Immature natural killer cell (primary cell): Measurements from ENCODE around the gene LOC128125822.
"Not testable (repeated sequence)": the region's sequence is repeated elsewhere in the genome, so short reads cannot be mapped to it uniquely, and the experiment has no call there.

Experiments
- DNase-seq, 3 donors: peaks; one replicate each; pipeline ENCODE4 v3.0.0; 2022; ENCODE audit warnings: mixed read lengths in 1 of 3
- H3K27ac Mint-ChIP-seq, 6 donors: one replicate each; pipeline ENCODE4 v1.8.0; 2020; ENCODE audit warnings: mixed read lengths in 6 of 6, mild to moderate bottlenecking in 5 of 6, inconsistent platforms in 4 of 6, moderate library complexity in 3 of 6
- H3K27me3 Mint-ChIP-seq, 3 donors: one replicate each; pipeline ENCODE4 v1.8.0; 2020 to 2021; ENCODE audit warnings: low read depth in 3 of 3, mild to moderate bottlenecking in 3 of 3, mixed read lengths in 3 of 3, moderate library complexity in 3 of 3, inconsistent platforms in 1 of 3
- H3K36me3 Mint-ChIP-seq, 3 donors: one replicate each; pipeline ENCODE4 v1.8.0; 2020; ENCODE audit warnings: mixed read lengths in 3 of 3, inconsistent platforms in 2 of 3, mild to moderate bottlenecking in 2 of 3
- H3K4me1 Mint-ChIP-seq, 2 donors: one replicate each; pipeline ENCODE4 v1.8.0; 2020; ENCODE audit warnings: inconsistent platforms in 2 of 2, mild to moderate bottlenecking in 2 of 2, mixed read lengths in 2 of 2, moderate library complexity in 1 of 2
- H3K4me3 Mint-ChIP-seq, 5 donors: one replicate each; pipeline ENCODE4 v1.8.0; 2020; ENCODE audit warnings: mild to moderate bottlenecking in 5 of 5, mixed read lengths in 5 of 5, inconsistent platforms in 3 of 5, moderate library complexity in 3 of 5
- H3K9me3 Mint-ChIP-seq, 6 donors: one replicate each; pipeline ENCODE4 v1.8.0; 2020; ENCODE audit warnings: mild to moderate bottlenecking in 6 of 6, mixed read lengths in 6 of 6, inconsistent platforms in 4 of 6, moderate library complexity in 3 of 6

The LOC128125822 gene

GRCh38 chr6:63572044-63572746 lies at the start of gene LOC128125822, which contains the start of gene PTP4A1:
Gene LOC128125822, plus strand, starts transcription at chr6:63572480.
Gene PTP4A1, plus strand, starts transcription at chr6:63572480. Its CDS starts 4,401 bp downstream, at chr6:63576881.
- Mint-ChIP-seq H3K4me1 (peaks cover 30 to 37% of the 10 kb centered on the region in 2 donors), H3K27ac (peak within 1 kb of the TSS; percentile 92 to 98 (median 97)), H3K4me3 (peak within 1 kb of the TSS; percentile 77 to 95 (median 93)), H3K9me3 (no peaks in the 10 kb centered on the region), H3K36me3 (peaks cover 0 to 10% (median 6%) of the 10 kb centered on the region in 3 donors), H3K27me3 (peaks cover 12 to 21% (median 20%) of the 10 kb centered on the region in 3 donors)
- peak; percentile 96 to 97 (median 97) for DNase-seq

GRCh38 chr6:63522911-63523287 lies 49.4 kb upstream of the LOC128125822 start:
- not testable (repeated sequence) for H3K27ac Mint-ChIP-seq, DNase-seq, H3K36me3 Mint-ChIP-seq, H3K4me3 Mint-ChIP-seq, H3K9me3 Mint-ChIP-seq, H3K4me1 Mint-ChIP-seq, H3K27me3 Mint-ChIP-seq

GRCh38 chr6:63523630-63524029 lies 48.6 kb upstream of the LOC128125822 start:
- Mint-ChIP-seq H3K4me3 (no peak overlapping the region), H3K36me3 (no peaks in the 10 kb centered on the region), H3K4me1 (peaks cover 0 to 2% of the 10 kb centered on the region in 2 donors), H3K27ac (no peak overlapping the region), H3K27me3 (peaks cover 0 to 7% (median 2%) of the 10 kb centered on the region in 3 donors), H3K9me3 (no peaks in the 10 kb centered on the region)
- DNase-seq: no peak

- no peak overlapping the region for H3K4me3 Mint-ChIP-seq
- peaks cover 0 to 2% of the 10 kb centered on the region in 2 donors for H3K4me1 Mint-ChIP-seq
- peak overlapping the region in 1 of 6 donors; percentile 1 for H3K27ac Mint-ChIP-seq
- H3K27me3 Mint-ChIP-seq: peaks cover 0 to 7% (median 2%) of the 10 kb centered on the region in 3 donors
- DNase-seq: no peak
- no peaks in the 10 kb centered on the region for H3K9me3 Mint-ChIP-seq
- H3K36me3 Mint-ChIP-seq: no peaks in the 10 kb centered on the region
These were observed 46.9 kb upstream of the LOC128125822 start for GRCh38 chr6:63525186-63525878.

GRCh38 chr6:63526931-63527330 lies 45.3 kb upstream of the LOC128125822 start:
- H3K27ac Mint-ChIP-seq: no peak overlapping the region
- peaks cover 0 to 6% (median 2%) of the 10 kb centered on the region in 3 donors for H3K27me3 Mint-ChIP-seq
- H3K4me1 Mint-ChIP-seq: peaks cover 0 to 2% of the 10 kb centered on the region in 2 donors
- no peaks in the 10 kb centered on the region for H3K36me3 Mint-ChIP-seq
- no peak overlapping the region for H3K4me3 Mint-ChIP-seq
- DNase-seq: no peak
- H3K9me3 Mint-ChIP-seq: no peaks in the 10 kb centered on the region

- no peaks in the 10 kb centered on the region for H3K36me3 Mint-ChIP-seq
- peaks cover 1 to 5% (median 3%) of the 10 kb centered on the region in 3 donors for H3K27me3 Mint-ChIP-seq
- H3K4me1 Mint-ChIP-seq: peaks cover 0 to 2% of the 10 kb centered on the region in 2 donors
- H3K27ac Mint-ChIP-seq: no peak overlapping the region
- DNase-seq: no peak
- no peaks in the 10 kb centered on the region for H3K9me3 Mint-ChIP-seq
- H3K4me3 Mint-ChIP-seq: no peak overlapping the region
These were observed 44.4 kb upstream of the LOC128125822 start for GRCh38 chr6:63527658-63528514.

- Mint-ChIP-seq H3K27me3 (peaks cover 2 to 6% (median 5%) of the 10 kb centered on the region in 3 donors), H3K27ac (no peak overlapping the region), H3K36me3 (no peaks in the 10 kb centered on the region), H3K9me3 (no peaks in the 10 kb centered on the region), H3K4me1 (peaks cover 0 to 2% of the 10 kb centered on the region in 2 donors), H3K4me3 (no peak overlapping the region)
- DNase-seq: no peak
These were observed 42.8 kb upstream of the LOC128125822 start for GRCh38 chr6:63529498-63529897.

GRCh38 chr6:63530182-63530581 lies 42.1 kb upstream of the LOC128125822 start:
- H3K9me3 Mint-ChIP-seq: no peaks in the 10 kb centered on the region
- peaks cover 2 to 6% (median 4%) of the 10 kb centered on the region in 3 donors for H3K27me3 Mint-ChIP-seq
- H3K4me3 Mint-ChIP-seq: no peak overlapping the region
- no peak for DNase-seq
- peaks cover 0 to under 1% of the 10 kb centered on the region in 2 donors for H3K4me1 Mint-ChIP-seq
- H3K36me3 Mint-ChIP-seq: no peaks in the 10 kb centered on the region
- H3K27ac Mint-ChIP-seq: no peak overlapping the region

GRCh38 chr6:63530991-63531390 lies 41.3 kb upstream of the LOC128125822 start:
- Mint-ChIP-seq H3K27me3 (peaks cover 0 to 8% (median 2%) of the 10 kb centered on the region in 3 donors), H3K4me3 (no peak overlapping the region), H3K4me1 (no peaks in the 10 kb centered on the region), H3K9me3 (no peaks in the 10 kb centered on the region), H3K27ac (no peak overlapping the region), H3K36me3 (no peaks in the 10 kb centered on the region)
- DNase-seq: no peak

GRCh38 chr6:63533026-63533425 lies 39.3 kb upstream of the LOC128125822 start:
- Mint-ChIP-seq H3K27me3 (peaks cover 0 to 8% (median 6%) of the 10 kb centered on the region in 3 donors), H3K36me3 (no peaks in the 10 kb centered on the region), H3K9me3 (no peaks in the 10 kb centered on the region), H3K4me3 (no peak overlapping the region), H3K27ac (no peak overlapping the region), H3K4me1 (peaks cover 3 to 4% of the 10 kb centered on the region in 2 donors)
- DNase-seq: no peak

GRCh38 chr6:63533952-63534351 lies 38.3 kb upstream of the LOC128125822 start:
- H3K4me1 Mint-ChIP-seq: peaks cover 3 to 4% of the 10 kb centered on the region in 2 donors
- DNase-seq: no peak
- no peaks in the 10 kb centered on the region for H3K36me3 Mint-ChIP-seq
- H3K27ac Mint-ChIP-seq: no peak overlapping the region
- H3K27me3 Mint-ChIP-seq: peaks cover 0 to 8% (median 6%) of the 10 kb centered on the region in 3 donors
- no peaks in the 10 kb centered on the region for H3K9me3 Mint-ChIP-seq
- no peak overlapping the region for H3K4me3 Mint-ChIP-seq

GRCh38 chr6:63537201-63537958 lies 34.9 kb upstream of the LOC128125822 start:
- peaks cover 3 to 4% of the 10 kb centered on the region in 2 donors for H3K4me1 Mint-ChIP-seq
- no peaks in the 10 kb centered on the region for H3K9me3 Mint-ChIP-seq
- no peak overlapping the region for H3K4me3 Mint-ChIP-seq
- H3K27ac Mint-ChIP-seq: no peak overlapping the region
- H3K36me3 Mint-ChIP-seq: no peaks in the 10 kb centered on the region
- H3K27me3 Mint-ChIP-seq: peaks cover 2 to 11% (median 10%) of the 10 kb centered on the region in 3 donors
- DNase-seq: no peak

- H3K4me1 Mint-ChIP-seq: peaks cover 3 to 4% of the 10 kb centered on the region in 2 donors
- no peak overlapping the region for H3K4me3 Mint-ChIP-seq
- no peak overlapping the region for H3K27ac Mint-ChIP-seq
- H3K27me3 Mint-ChIP-seq: peaks cover 4 to 12% (median 11%) of the 10 kb centered on the region in 3 donors
- H3K36me3 Mint-ChIP-seq: no peaks in the 10 kb centered on the region
- H3K9me3 Mint-ChIP-seq: peaks cover 0 to 2% (median 0%) of the 10 kb centered on the region in 6 donors
- DNase-seq: no peak
These were observed 34.4 kb upstream of the LOC128125822 start for GRCh38 chr6:63537959-63538300.
